NCI-H187 (cell line): ENCODE data around the gene NOX3.

Experiments
- DNase-seq, 2 experiments: peaks; one replicate each; lab custom pipeline; 2025; lab: John Stamatoyannopoulos, UW

The NOX3 gene

DNA sequence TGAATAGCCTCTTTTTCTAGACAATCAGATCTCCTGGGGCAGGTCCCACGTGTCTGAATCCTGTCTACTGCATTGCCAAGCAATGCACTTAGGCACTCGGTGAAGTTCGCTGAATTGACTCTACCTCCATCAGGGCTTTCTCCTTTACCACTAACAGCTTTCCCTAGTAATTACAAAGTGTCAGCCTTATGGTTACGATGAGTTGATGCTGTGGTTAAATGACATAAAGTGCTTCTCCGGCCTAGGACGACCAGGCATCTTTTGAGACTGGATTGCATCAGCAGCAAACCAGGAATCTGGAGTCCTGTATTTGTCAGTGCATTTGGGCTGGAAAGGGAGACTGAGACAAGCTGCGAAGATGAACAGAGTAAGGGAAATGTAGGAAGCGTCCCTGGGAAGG lies 21.5 kb downstream of the NOX3 start:
- DNase-seq = no peak

GRCh38 chr6:155432293-155432692 lies 23.3 kb downstream of the NOX3 start:
- DNase-seq = no peak

DNA sequence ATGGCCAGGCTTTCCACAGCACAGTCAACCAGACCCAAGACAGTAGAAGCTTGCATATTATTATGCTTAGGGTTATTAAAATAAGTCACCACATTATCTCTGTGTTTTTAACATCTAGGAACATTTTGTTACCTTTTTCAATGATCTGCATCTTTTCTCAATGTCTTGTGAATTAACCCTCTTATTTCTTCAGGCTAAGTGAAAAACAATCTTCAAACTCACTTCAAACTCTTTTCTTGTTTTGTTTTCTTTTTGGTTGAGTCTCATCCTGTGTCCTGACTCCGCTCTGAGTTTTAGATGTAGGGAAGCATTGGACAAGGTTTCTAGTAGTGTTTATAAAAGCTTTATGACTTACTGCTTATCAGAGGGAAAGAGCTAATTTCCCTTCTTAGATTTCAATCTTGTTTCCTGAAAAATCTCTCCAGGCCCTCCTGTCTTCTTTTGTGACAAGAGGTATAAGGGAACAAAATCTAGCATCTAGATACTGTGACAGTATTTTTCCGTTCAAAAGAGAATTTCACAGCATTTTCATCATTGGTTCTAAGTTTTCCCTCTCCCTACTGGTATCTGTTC lies 26.2 kb downstream of the NOX3 start:
- DNase-seq = no peak

GRCh38 chr6:155426408-155426945 lies 29.2 kb downstream of the NOX3 start:
- DNase-seq = no peak

DNA sequence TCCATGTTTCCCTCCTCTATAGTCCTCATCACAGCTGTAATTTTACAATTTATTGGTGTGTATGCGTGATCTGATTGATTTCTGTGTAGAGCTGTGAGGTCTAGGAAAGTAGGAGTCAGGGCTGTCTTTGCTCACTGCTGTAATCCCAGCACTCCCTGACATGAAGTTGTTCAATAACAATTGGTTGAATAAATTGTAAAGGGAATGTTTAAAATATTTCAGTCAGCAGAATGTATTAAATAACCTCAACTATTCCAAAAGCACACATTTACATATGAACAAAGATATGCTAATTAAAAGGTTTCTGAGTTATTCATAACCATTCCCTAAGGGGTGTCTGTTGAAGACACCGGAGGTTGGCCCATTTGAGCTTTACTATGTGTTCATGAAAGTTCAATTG lies 31.5 kb downstream of the NOX3 start:
- DNase-seq = no peak

DNA sequence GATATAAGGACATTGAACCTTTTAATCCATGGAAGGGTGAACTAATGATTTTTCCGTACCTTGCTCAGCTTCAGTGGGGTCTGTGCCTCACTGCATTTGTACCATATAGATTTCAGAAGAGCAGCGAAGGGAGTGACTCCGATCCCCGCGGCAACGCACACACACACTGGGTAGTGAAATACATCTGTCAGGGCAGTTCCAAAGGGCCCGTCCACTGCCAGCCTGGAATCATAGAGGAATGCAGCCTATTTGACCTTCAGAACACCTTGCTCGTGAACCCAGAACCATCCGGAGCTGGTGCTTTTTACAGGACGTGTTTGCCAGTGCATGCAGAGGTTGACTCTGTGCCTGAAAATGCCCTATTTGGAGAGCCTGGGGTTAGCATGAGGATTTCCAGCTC lies 33.0 kb downstream of the NOX3 start:
- no peak for DNase-seq

GRCh38 chr6:155420492-155420891 lies 35.1 kb downstream of the NOX3 start:
- DNase-seq = no peak

DNA sequence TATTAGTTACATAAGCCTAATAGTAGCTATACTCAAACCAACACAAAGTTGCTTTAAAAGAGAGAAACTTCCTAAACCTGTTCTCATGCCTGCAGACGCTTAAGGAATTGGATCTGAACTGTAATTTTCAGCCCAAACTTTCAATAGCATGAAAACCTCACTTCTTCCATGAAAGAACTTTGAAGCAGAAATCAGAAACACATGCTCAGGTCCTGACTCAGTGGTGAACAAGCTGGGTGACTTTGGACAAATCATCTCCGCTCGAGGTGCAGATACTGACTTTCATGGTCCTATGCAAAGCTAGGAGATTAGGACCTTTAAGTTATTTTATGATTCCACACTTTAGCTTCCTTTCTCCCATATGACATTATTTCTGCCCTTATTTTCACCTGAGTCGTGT lies 36.5 kb downstream of the NOX3 start:
- DNase-seq = no peak

- DNase-seq = no peak
Measured at GRCh38 chr6:155418017-155418761, 37.5 kb downstream of the NOX3 start.

GRCh38 chr6:155417454-155417853 lies 38.2 kb downstream of the NOX3 start:
- no peak for DNase-seq

GRCh38 chr6:155415953-155416352 lies 39.7 kb downstream of the NOX3 start:
- no peak for DNase-seq

DNA sequence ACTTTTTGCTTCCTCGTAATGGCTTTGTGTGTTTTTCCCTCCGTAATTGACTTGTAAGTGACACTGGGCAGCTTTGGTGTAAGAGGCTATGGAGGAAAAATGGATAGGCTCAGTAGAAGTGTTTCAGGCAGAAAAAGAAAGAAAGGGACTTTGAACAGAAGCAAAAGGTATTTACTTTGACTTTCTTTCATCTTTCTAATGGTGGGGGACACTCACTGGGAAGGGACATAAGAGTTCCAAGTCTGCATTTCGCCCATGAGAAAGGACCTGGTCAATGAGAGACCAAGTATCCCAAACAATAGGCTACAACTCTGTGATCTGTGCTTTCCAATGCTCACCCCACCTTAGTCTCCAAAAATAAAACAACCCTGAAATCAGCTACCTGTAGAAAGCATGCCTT lies 41.6 kb downstream of the NOX3 start:
- no peak for DNase-seq

- DNase-seq = no peak
Measured at GRCh38 chr6:155412335-155412734, 43.3 kb downstream of the NOX3 start.

DNA sequence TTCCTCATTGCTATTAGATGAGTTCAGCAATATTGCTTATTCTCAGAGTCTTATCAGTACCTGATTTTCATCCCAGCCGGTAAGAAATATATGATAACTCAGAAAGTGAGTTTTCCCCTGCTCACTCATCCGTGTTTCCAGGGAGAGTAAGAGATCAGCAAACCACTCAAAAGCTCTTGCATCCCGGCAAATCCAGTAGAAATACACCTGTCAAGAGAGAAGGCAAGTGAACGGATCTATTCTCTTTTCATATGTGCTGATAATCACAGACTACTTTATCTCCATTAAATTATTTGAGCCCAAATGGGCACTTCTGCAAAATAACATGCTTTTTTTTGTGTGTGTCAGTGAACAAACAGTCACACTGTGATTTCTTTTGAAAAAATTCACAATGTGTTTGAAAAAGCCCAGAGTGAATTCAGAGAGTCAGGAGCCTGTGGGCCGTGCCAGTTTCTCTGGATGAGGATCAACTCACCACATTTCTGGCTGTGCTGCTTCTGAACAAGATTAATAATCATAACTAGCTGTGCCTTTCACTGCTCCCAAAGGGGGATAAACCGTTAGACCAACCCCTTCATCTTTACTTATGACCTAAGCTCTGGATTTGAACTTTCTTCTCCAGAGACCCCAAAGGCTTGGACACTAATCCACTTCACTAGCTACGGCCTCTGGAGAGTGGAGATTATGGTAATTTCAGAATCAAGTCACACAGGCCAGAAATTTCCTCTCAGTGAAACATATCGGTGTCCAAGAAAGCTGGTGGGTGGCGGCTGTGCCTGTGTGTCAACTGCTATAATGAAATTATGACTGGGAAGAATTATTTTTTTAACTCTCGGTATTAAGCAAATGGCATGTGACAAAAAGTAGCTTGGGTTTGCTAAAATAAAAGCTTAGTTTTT lies 44.2 kb downstream of the NOX3 start:
- no peak for DNase-seq

- DNase-seq = no peak
Measured at GRCh38 chr6:155409391-155409790, 46.2 kb downstream of the NOX3 start.

GRCh38 chr6:155408981-155409380 lies 46.7 kb downstream of the NOX3 start:
- DNase-seq = no peak

DNA sequence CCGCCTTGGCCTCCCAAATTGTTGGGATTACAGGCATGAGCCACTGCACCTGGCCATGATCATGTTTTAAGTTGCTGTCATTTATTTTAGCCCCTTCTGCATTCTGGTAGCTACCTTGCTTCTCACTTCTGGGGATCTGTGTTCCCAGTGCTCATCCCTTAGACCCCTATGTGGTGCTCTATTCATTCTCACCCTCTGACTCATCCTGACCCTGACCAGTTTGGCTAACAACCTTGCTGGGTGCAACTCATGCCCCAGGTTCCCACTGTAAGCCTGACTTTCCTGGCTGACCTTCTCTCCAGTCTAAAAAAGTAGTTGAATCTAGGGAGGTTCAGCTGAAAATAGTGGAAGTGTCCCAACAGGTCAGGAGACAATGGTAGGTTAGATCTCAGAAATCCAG lies 47.4 kb downstream of the NOX3 start:
- DNase-seq = no peak

- no peak for DNase-seq
Measured at GRCh38 chr6:155406801-155407200, 48.8 kb downstream of the NOX3 start.

GRCh38 chr6:155404937-155405336 lies 50.7 kb downstream of the NOX3 start:
- no peak for DNase-seq

- DNase-seq = no peak
Measured at GRCh38 chr6:155402656-155403304, 52.9 kb downstream of the NOX3 start.

DNA sequence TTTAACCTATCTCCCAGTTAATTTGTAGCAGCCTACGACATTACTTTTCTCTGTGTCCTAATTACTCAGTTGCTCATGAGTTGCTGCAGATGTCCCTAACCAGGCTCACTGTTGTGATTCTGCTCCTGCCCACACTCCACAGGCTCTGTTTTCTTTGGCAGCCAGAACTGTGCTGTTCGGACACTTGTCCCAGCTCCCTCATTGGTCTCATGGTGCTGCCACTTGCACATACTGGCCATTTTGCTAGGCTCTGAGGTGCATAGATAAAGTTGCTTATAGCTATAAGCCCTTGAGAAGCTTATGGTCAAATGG lies 55.0 kb downstream of the NOX3 start:
- no peak for DNase-seq
